K562 (cell line): ENCODE measurements around the gene NEIL1. TPM values are rescaled to one million over a fixed set of nuclear protein-coding genes. Genes with fewer than 3 reads are reported as not detected.

Source experiments
- ATF1 ChIP-seq, 2 experiments: fragments of 450-650 bp in 1 of 2; IDR thresholded peaks; 2 replicates each; pipeline ENCODE4 v1.6.1; 2016; ENCODE audit warnings: missing compliant biosample characterization in 1 of 2, missing genetic modification characterization in 1 of 2
- BACH1 ChIP-seq: fragments of 200-800 bp; sonication (Bioruptor generic); IDR thresholded peaks from 2 replicates; pipeline ENCODE4 v1.6.1; 2016; ENCODE audit warnings: missing genetic modification characterization, missing compliant biosample characterization
- ESRRA ChIP-seq: fragments of 450-650 bp; IDR thresholded peaks from 2 replicates; pipeline ENCODE4 v1.6.1; 2014; ENCODE audit warnings: low read depth, mild to moderate bottlenecking, moderate library complexity, borderline replicate concordance
- HDAC1 ChIP-seq, 2 experiments: fragments of 450-650 bp; IDR thresholded peaks; 2 replicates each; pipeline ENCODE4 v1.6.1; 2016 to 2017; ENCODE audit warnings: inconsistent platforms in 1 of 2, mild to moderate bottlenecking in 1 of 2, moderate library complexity in 1 of 2
- MAZ ChIP-seq, 2 experiments: fragments of 450-650 bp in 1 of 2; sonication (generic) in 1 of 2; formaldehyde crosslinking; IDR thresholded peaks in 1 of 2; conservative IDR thresholded peaks in 1 of 2; 2 replicates each; pipeline versions ENCODE4 v1.4.0 to v1.5.0; 2020; ENCODE audit warnings: mild to moderate bottlenecking in 1 of 2, missing genetic modification reagents in 1 of 2
- MTF1 ChIP-seq: fragments of 250-450 bp; sonication (Bioruptor Pico); IDR thresholded peaks from 2 replicates; pipeline ENCODE4 v1.9.0; 2021; ENCODE audit warnings: moderate library complexity, mild to moderate bottlenecking, inconsistent platforms, borderline replicate concordance
- PBX2 ChIP-seq, 2 experiments: IDR thresholded peaks in 1 of 2; conservative IDR thresholded peaks in 1 of 2; 2 replicates each; pipeline ENCODE4 v1.6.1; 2016; ENCODE audit warnings: low read depth in 2 of 2, mild to moderate bottlenecking in 1 of 2, missing compliant biosample characterization in 1 of 2, missing genetic modification characterization in 1 of 2, moderate library complexity in 1 of 2
- POLR2G ChIP-seq: fragments of 200-400 bp; formaldehyde crosslinking; IDR thresholded peaks from 2 replicates; pipeline ENCODE4 v1.6.1; 2017; ENCODE audit warnings: low read depth, mild to moderate bottlenecking, antibody characterized with exemption, low read length, moderate library complexity
- REST ChIP-seq, 2 experiments: fragments of 450-650 bp; formaldehyde crosslinking in 1 of 2; IDR thresholded peaks; 2 replicates each; pipeline versions ENCODE4 v1.4.0 to v1.6.1; 2014 to 2020; ENCODE audit warnings: mild to moderate bottlenecking in 2 of 2, borderline replicate concordance in 1 of 2, low read depth in 1 of 2
- SIN3B ChIP-seq: fragments of 450-650 bp; IDR thresholded peaks from 2 replicates; pipeline ENCODE4 v1.6.1; 2017; ENCODE audit warnings: low read depth, mild to moderate bottlenecking, moderate library complexity
- TAF1 ChIP-seq: IDR thresholded peaks from 2 replicates; pipeline ENCODE4 v1.6.1; 2011; ENCODE audit warnings: mild to moderate bottlenecking, low read length, moderate library complexity; ENCODE audit not compliant: insufficient read depth, control insufficient read depth, severe bottlenecking; ENCODE audit errors: extremely low read depth
- ZKSCAN3 ChIP-seq: fragments of 250-450 bp; sonication (Bioruptor Pico); IDR thresholded peaks from 2 replicates; pipeline ENCODE4 v1.4.0; 2020
- ZNF124 ChIP-seq: sonication (generic); formaldehyde crosslinking; IDR thresholded peaks from 2 replicates; pipeline ENCODE4 v1.8.1; 2022; ENCODE audit warnings: missing genetic modification reagents
- ZNF354B ChIP-seq: fragments of 250-450 bp; sonication (Bioruptor Pico); IDR thresholded peaks from 2 replicates; pipeline ENCODE4 v1.4.0; 2020
- ZNF41 ChIP-seq: fragments of 250-450 bp; sonication (Bioruptor Pico); conservative IDR thresholded peaks from 2 replicates; pipeline ENCODE4 v1.4.0; 2020; ENCODE audit warnings: mild to moderate bottlenecking
- ZNF778 ChIP-seq: fragments of 450-650 bp; formaldehyde crosslinking; IDR thresholded peaks from 2 replicates; pipeline ENCODE4 v1.4.0; 2020; ENCODE audit warnings: mild to moderate bottlenecking, moderate library complexity
- polyA plus RNA-seq, 8 experiments: library from polyadenylated mRNA; depleted of rRNA in 4 of 8; stranded (reverse) in 5 of 8; unstranded in 3 of 8; fragments of >200 nt; fragmentation: Nextera tagmentation in 2 of 8; fragmentation: Illumina TruSeq in 1 of 8; extraction: Ambion mirVana in 2 of 8; extraction: Trizol in 1 of 8; gene quantifications; 2 replicates each; pipeline versions ENCODE4 v1.2.1 to v1.2.3, GENCODE V29; 2011 to 2014; ENCODE audit warnings: inconsistent platforms in 1 of 8, missing spikeins in 1 of 8
- total RNA-seq, 7 experiments: library from RNA; depleted of rRNA in 6 of 7; stranded (reverse); fragments of >200 nt in 6 of 7; fragmentation: Illumina TruSeq in 2 of 7; extraction: Trizol in 2 of 7; gene quantifications; 2 replicates each; pipeline versions ENCODE4 v1.2.1 to v1.2.3, GENCODE V29; 2011 to 2021; ENCODE audit warnings: low replicate concordance in 1 of 7

Gene NEIL1
- total and polyA plus RNA-seq, 9 of the 15 experiments (the other 6 are each of a cell fraction or from before 2014, with no cell fraction given) = 0.14 to 4.3 (median 2.4) TPM

GRCh38 chr15:75335705-75336355 is 11.0 kb upstream of the NEIL1 start, which contains the start of gene COMMD4 (continued):
- TF ChIP-seq REST (IDR thresholded peaks at IDR 0.05; ENCODE audit: borderline replicate concordance) (peak; percentile 92), REST (CRISPR knock-in tag; IDR thresholded peaks at IDR 0.05; ENCODE audit: low read depth) (peak; percentile 16; the same call in 1 of the 2 replicates), MTF1 (CRISPR knock-in tag) (no peak), HDAC1 (IDR thresholded peaks at IDR 0.05) (peak; percentile 53 to 98; a peak in 2 of 4 replicates), ZKSCAN3 (CRISPR knock-in tag) (no peak), ZNF354B (CRISPR knock-in tag) (no peak), ESRRA (peak; percentile 53), POLR2G (peak; percentile 89), PBX2 (CRISPR knock-in tag; IDR thresholded peaks at IDR 0.05; ENCODE audit: low read depth) (no peak), PBX2 (tag; conservative IDR thresholded peaks at IDR 0.05; ENCODE audit: low read depth) (no peak), BACH1 (tag) (no peak), ZNF778 (no peak), ZNF41 (CRISPR knock-in tag) (no peak), ATF1 (CRISPR knock-in tag; IDR thresholded peaks at IDR 0.05) (no peak), ATF1 (tag; IDR thresholded peaks at IDR 0.05) (peak; percentile 61), SIN3B (peak; percentile 99), TAF1 (peak; percentile 78), MAZ (CRISPR knock-in tag; conservative IDR thresholded peaks at IDR 0.05 in 1 of 2, IDR thresholded peaks at IDR 0.05 in 1 of 2) (peak; percentile 90 to 100), ZNF124 (CRISPR knock-in tag) (no peak)
